SW480 (cell line): ENCODE results near the gene TXNRD3.
A peak's percentile ranks its signal among the peaks of the same experiment; 100 is the strongest.

Source experiments
- DNase-seq: peaks from one replicate; pipeline ENCODE4 v3.0.0-alpha.2; 2016; ENCODE audit warnings: low spot score

The TXNRD3 gene

GRCh38 chr3:126654571-126655383, at the start of gene TXNRD3:
TSS of gene TXNRD3 (minus strand) at chr3:126655124.
- peak; percentile 81 for DNase-seq

- peak; percentile 97 for DNase-seq
Measured at GRCh38 chr3:126703512-126704493, 48.9 kb upstream of the TXNRD3 start, which contains the start of gene CHCHD6. TSS of gene CHCHD6 (plus strand) at chr3:126704240. CDS start at chr3:126704313, 73 bp downstream.

GRCh38 chr3:126699011-126699410, 44.1 kb upstream of the TXNRD3 start:
- DNase-seq = no peak

- no peak for DNase-seq
Measured at GRCh38 chr3:126696701-126697267, 41.9 kb upstream of the TXNRD3 start.

- DNase-seq = no peak
Measured at GRCh38 chr3:126693921-126694320, 39.0 kb upstream of the TXNRD3 start.

GRCh38 chr3:126692858-126693257, 37.9 kb upstream of the TXNRD3 start:
- no peak for DNase-seq

- DNase-seq = no peak
Measured at GRCh38 chr3:126691765-126692164, 36.8 kb upstream of the TXNRD3 start.

GRCh38 chr3:126685493-126685892, 30.6 kb upstream of the TXNRD3 start:
- peak; percentile 76 for DNase-seq

GRCh38 chr3:126685021-126685420, 30.1 kb upstream of the TXNRD3 start:
- peak; percentile 86 for DNase-seq

- peak; percentile 49 for DNase-seq
Measured at GRCh38 chr3:126684218-126684751, 29.4 kb upstream of the TXNRD3 start.

- DNase-seq = no peak
Measured at GRCh38 chr3:126683069-126683468, 28.1 kb upstream of the TXNRD3 start.

GRCh38 chr3:126682009-126682408, 27.1 kb upstream of the TXNRD3 start:
- no peak for DNase-seq

GRCh38 chr3:126680667-126681055, 25.7 kb upstream of the TXNRD3 start:
- DNase-seq = no peak

- no peak for DNase-seq
Measured at GRCh38 chr3:126679831-126680666, 25.1 kb upstream of the TXNRD3 start.

GRCh38 chr3:126679318-126679751, 24.4 kb upstream of the TXNRD3 start:
- peak; percentile 79 for DNase-seq

- DNase-seq = peak; percentile 21
Measured at GRCh38 chr3:126678693-126679317, 23.9 kb upstream of the TXNRD3 start.

GRCh38 chr3:126677862-126678503, 23.1 kb upstream of the TXNRD3 start:
- no peak for DNase-seq

- DNase-seq = no peak
Measured at GRCh38 chr3:126676919-126677705, 22.2 kb upstream of the TXNRD3 start.

GRCh38 chr3:126672741-126673140, 17.8 kb upstream of the TXNRD3 start:
- no peak for DNase-seq
